H1 (cell line): ENCODE measurements around the gene TWIST2. TPM values are rescaled to one million over a fixed set of nuclear protein-coding genes. Genes with fewer than 3 reads are reported as not detected.

Source experiments
- KDM1A ChIP-seq: fragments of 200-600, 300-600 bp; sonication (generic); IDR thresholded peaks from 2 replicates; pipeline ENCODE4 v1.7.1; 2016; ENCODE audit warnings: mild to moderate bottlenecking, low read length, borderline replicate concordance
- POU5F1 ChIP-seq: IDR thresholded peaks from 2 replicates; pipeline ENCODE4 v1.6.1; 2011; ENCODE audit warnings: low read depth, mild to moderate bottlenecking, low read length, moderate library complexity
- SUZ12 ChIP-seq: fragments of 200-600 bp; sonication (generic); IDR thresholded peaks from 2 replicates; pipeline ENCODE4 v1.6.1; 2012; ENCODE audit warnings: mild to moderate bottlenecking, inconsistent platforms, low read length, moderate library complexity, mixed read lengths
- polyA plus RNA-seq, 7 experiments: library from polyadenylated mRNA; depleted of rRNA in 3 of 7; stranded (reverse) in 5 of 7; unstranded in 2 of 7; fragments of >200 nt in 5 of 7; fragments of 200-250 nt in 2 of 7; gene quantifications; 1 replicate in 5 of 7; 2 replicates in 1 of 7; 4 replicates in 1 of 7; pipeline versions ENCODE4 v1.2.1 to v1.2.3, GENCODE V29; 2011 to 2013; ENCODE audit warnings: missing spikeins in 2 of 7, mixed read lengths in 2 of 7
- total RNA-seq: library from RNA; stranded (reverse); fragmentation: NEBNext Ultra II Directional; extraction: Animal tissue kit (Norgen Biotek cat#: 25700); gene quantifications from 2 replicates; pipeline ENCODE4 v1.2.1, GENCODE V29; 2021
- TF ChIP-seq, protein P1 (sequence below): fragments of 300-600 bp; sonication (generic); IDR thresholded peaks from 2 replicates; pipeline ENCODE4 v1.7.1; 2012; ENCODE audit warnings: low read length, moderate library complexity, mild to moderate bottlenecking, inconsistent platforms; ENCODE audit not compliant: insufficient replicate concordance

TWIST2 gene
- total and polyA plus RNA-seq, 2 of the 8 experiments (the other 6 are each of a cell fraction or from before 2014, with no cell fraction given) = 2.6 to 4.3 TPM

DNA sequence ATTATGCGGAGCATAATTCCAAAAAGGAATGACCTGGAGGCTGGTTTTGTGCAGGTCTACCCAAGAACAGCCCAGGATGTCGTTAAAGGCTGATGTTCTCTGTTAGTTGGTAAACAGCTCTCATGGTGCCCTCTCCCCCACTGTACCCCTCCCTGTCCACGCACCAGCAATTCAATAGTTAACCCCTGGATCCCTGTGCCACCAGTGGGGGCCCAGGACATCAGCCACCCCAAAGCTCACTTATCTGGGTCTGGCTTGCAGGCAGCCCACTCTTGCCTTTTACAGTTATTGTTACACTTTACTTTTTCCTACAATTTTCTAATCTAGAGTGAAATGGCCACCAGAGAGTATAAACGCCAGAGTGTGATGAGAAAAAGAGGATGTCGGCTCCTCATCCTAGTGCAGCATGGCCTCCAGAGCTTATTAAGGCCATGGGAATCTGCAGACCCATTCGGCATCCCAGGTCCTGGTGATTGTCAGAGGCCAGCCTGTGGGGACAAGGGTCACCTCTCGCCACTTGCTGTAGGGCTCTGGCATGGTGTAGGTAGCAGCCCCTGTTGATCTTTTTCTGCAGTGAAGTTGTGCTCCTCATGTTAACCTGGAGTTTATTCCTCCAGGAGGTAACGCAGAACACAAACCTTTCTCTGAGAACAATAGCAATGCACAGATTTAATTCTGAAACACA, 30.3 kb downstream of the TWIST2 start (continued):
- TF ChIP-seq, protein P1, sequence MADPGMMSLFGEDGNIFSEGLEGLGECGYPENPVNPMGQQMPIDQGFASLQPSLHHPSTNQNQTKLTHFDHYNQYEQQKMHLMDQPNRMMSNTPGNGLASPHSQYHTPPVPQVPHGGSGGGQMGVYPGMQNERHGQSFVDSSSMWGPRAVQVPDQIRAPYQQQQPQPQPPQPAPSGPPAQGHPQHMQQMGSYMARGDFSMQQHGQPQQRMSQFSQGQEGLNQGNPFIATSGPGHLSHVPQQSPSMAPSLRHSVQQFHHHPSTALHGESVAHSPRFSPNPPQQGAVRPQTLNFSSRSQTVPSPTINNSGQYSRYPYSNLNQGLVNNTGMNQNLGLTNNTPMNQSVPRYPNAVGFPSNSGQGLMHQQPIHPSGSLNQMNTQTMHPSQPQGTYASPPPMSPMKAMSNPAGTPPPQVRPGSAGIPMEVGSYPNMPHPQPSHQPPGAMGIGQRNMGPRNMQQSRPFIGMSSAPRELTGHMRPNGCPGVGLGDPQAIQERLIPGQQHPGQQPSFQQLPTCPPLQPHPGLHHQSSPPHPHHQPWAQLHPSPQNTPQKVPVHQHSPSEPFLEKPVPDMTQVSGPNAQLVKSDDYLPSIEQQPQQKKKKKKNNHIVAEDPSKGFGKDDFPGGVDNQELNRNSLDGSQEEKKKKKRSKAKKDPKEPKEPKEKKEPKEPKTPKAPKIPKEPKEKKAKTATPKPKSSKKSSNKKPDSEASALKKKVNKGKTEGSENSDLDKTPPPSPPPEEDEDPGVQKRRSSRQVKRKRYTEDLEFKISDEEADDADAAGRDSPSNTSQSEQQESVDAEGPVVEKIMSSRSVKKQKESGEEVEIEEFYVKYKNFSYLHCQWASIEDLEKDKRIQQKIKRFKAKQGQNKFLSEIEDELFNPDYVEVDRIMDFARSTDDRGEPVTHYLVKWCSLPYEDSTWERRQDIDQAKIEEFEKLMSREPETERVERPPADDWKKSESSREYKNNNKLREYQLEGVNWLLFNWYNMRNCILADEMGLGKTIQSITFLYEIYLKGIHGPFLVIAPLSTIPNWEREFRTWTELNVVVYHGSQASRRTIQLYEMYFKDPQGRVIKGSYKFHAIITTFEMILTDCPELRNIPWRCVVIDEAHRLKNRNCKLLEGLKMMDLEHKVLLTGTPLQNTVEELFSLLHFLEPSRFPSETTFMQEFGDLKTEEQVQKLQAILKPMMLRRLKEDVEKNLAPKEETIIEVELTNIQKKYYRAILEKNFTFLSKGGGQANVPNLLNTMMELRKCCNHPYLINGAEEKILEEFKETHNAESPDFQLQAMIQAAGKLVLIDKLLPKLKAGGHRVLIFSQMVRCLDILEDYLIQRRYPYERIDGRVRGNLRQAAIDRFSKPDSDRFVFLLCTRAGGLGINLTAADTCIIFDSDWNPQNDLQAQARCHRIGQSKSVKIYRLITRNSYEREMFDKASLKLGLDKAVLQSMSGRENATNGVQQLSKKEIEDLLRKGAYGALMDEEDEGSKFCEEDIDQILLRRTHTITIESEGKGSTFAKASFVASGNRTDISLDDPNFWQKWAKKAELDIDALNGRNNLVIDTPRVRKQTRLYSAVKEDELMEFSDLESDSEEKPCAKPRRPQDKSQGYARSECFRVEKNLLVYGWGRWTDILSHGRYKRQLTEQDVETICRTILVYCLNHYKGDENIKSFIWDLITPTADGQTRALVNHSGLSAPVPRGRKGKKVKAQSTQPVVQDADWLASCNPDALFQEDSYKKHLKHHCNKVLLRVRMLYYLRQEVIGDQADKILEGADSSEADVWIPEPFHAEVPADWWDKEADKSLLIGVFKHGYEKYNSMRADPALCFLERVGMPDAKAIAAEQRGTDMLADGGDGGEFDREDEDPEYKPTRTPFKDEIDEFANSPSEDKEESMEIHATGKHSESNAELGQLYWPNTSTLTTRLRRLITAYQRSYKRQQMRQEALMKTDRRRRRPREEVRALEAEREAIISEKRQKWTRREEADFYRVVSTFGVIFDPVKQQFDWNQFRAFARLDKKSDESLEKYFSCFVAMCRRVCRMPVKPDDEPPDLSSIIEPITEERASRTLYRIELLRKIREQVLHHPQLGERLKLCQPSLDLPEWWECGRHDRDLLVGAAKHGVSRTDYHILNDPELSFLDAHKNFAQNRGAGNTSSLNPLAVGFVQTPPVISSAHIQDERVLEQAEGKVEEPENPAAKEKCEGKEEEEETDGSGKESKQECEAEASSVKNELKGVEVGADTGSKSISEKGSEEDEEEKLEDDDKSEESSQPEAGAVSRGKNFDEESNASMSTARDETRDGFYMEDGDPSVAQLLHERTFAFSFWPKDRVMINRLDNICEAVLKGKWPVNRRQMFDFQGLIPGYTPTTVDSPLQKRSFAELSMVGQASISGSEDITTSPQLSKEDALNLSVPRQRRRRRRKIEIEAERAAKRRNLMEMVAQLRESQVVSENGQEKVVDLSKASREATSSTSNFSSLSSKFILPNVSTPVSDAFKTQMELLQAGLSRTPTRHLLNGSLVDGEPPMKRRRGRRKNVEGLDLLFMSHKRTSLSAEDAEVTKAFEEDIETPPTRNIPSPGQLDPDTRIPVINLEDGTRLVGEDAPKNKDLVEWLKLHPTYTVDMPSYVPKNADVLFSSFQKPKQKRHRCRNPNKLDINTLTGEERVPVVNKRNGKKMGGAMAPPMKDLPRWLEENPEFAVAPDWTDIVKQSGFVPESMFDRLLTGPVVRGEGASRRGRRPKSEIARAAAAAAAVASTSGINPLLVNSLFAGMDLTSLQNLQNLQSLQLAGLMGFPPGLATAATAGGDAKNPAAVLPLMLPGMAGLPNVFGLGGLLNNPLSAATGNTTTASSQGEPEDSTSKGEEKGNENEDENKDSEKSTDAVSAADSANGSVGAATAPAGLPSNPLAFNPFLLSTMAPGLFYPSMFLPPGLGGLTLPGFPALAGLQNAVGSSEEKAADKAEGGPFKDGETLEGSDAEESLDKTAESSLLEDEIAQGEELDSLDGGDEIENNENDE = no peak
- no peak for TF ChIP-seq KDM1A
- TF ChIP-seq SUZ12 = no peak
- no peak for TF ChIP-seq POU5F1
- TF ChIP-seq, all 59 proteins: peak for 0
